ENCODE results near the gene EPHB6.

GRCh38 chr7:142914121-142914520, 59.2 kb downstream of the EPHB6 start:
- TF ChIP-seq EZH2 (IDR thresholded peaks at IDR 0.05) (no peak), YY1 (IDR thresholded peaks at IDR 0.05; ENCODE audit: extremely low read depth, insufficient replicate concordance, low read depth, low read length) (no peak), REST (IDR thresholded peaks at IDR 0.05; ENCODE audit: low read depth) (no peak), CTCF (IDR thresholded peaks at IDR 0.05 in 2 of 3, conservative IDR thresholded peaks at IDR 0.05 in 1 of 3; ENCODE audit: borderline replicate concordance in 1 of 3, insufficient read depth in 1 of 3, low read depth in 2 of 3, low read length in 2 of 3) (no peak)
